GM12878 (cell line): ENCODE results near the gene TTC39A. TPM values are rescaled to one million over a fixed set of nuclear protein-coding genes. Genes with fewer than 3 reads are reported as not detected.

Experiments used
- ATF2 ChIP-seq: IDR thresholded peaks from 2 replicates; pipeline ENCODE4 v1.6.1; 2012; ENCODE audit warnings: low read length, inconsistent platforms
- BACH1 ChIP-seq: fragments of 450-650 bp; IDR thresholded peaks from 2 replicates; pipeline ENCODE4 v1.6.1; 2017; ENCODE audit warnings: mild to moderate bottlenecking, borderline replicate concordance
- BRCA1 ChIP-seq: IDR thresholded peaks from 2 replicates; pipeline ENCODE4 v1.6.1; 2011; ENCODE audit warnings: low read depth, low read length, improper control_type of control experiment
- DPF2 ChIP-seq: fragments of 450-650 bp; IDR thresholded peaks from 2 replicates; pipeline ENCODE4 v1.6.1; 2017; ENCODE audit warnings: mild to moderate bottlenecking
- FOS ChIP-seq: IDR thresholded peaks from 3 replicates; pipeline ENCODE4 v1.6.1; 2011; ENCODE audit warnings: borderline replicate concordance; ENCODE audit not compliant: insufficient read length; ENCODE audit errors: extremely low read depth
- FOXK2 ChIP-seq: fragments of 450-650 bp; IDR thresholded peaks from 2 replicates; pipeline ENCODE4 v1.6.1; 2017; ENCODE audit warnings: mild to moderate bottlenecking, moderate library complexity
- HDAC6 ChIP-seq: fragments of 200-600 bp; sonication (generic); IDR thresholded peaks from one replicate; pipeline ENCODE4 v1.8.0; 2017; ENCODE audit warnings: antibody characterized with exemption; ENCODE audit not compliant: unreplicated experiment
- IKZF1 ChIP-seq: fragments of 450-650 bp; conservative IDR thresholded peaks from 2 replicates; pipeline ENCODE4 v1.6.1; 2017; ENCODE audit warnings: antibody characterized with exemption, mild to moderate bottlenecking
- JUNB ChIP-seq: IDR thresholded peaks from 2 replicates; pipeline ENCODE4 v1.6.1; 2016; ENCODE audit warnings: antibody characterized with exemption, mild to moderate bottlenecking
- KAT2A ChIP-seq: conservative IDR thresholded peaks from 2 replicates; pipeline ENCODE4 v1.6.1; 2011; ENCODE audit warnings: low read depth, low read length; ENCODE audit not compliant: control insufficient read depth
- MEF2B ChIP-seq: fragments of 450-650 bp; IDR thresholded peaks from 2 replicates; pipeline ENCODE4 v1.6.1; 2018; ENCODE audit warnings: mild to moderate bottlenecking, moderate library complexity; ENCODE audit not compliant: partially characterized antibody, poor library complexity, severe bottlenecking
- MYB ChIP-seq: fragments of 150-350 bp; IDR thresholded peaks from 2 replicates; pipeline ENCODE4 v1.6.1; 2014; ENCODE audit warnings: mild to moderate bottlenecking, low read depth, low read length, borderline replicate concordance
- NFYA ChIP-seq: IDR thresholded peaks from 2 replicates; pipeline ENCODE4 v1.6.1; 2011; ENCODE audit warnings: low read depth, mild to moderate bottlenecking, low read length, improper control_type of control experiment, borderline replicate concordance
- NR2C1 ChIP-seq: fragments of 450-650 bp; IDR thresholded peaks from 2 replicates; pipeline ENCODE4 v1.6.1; 2017; ENCODE audit warnings: antibody characterized with exemption, mild to moderate bottlenecking, moderate library complexity
- NRF1 ChIP-seq: conservative IDR thresholded peaks from 2 replicates; pipeline ENCODE4 v1.6.1; 2011; ENCODE audit warnings: mild to moderate bottlenecking, low read depth, low read length, improper control_type of control experiment
- PBX3 ChIP-seq: IDR thresholded peaks from 2 replicates; pipeline ENCODE4 v1.6.1; 2011; ENCODE audit warnings: mild to moderate bottlenecking, low read depth, low read length, moderate library complexity; ENCODE audit not compliant: insufficient replicate concordance
- POLR2AphosphoS2 ChIP-seq: IDR thresholded peaks from 2 replicates; pipeline ENCODE4 v1.6.1; 2011; ENCODE audit warnings: low read depth, mild to moderate bottlenecking, low read length, improper control_type of control experiment, moderate library complexity
- PRDM15 ChIP-seq: fragments of 450-650 bp; formaldehyde crosslinking; IDR thresholded peaks from 2 replicates; pipeline ENCODE4 v1.4.0; 2020; ENCODE audit warnings: mild to moderate bottlenecking, moderate library complexity
- SMC3 ChIP-seq: IDR thresholded peaks from 2 replicates; pipeline ENCODE4 v1.6.1; 2011; ENCODE audit warnings: low read length, improper control_type of control experiment, borderline replicate concordance
- TBL1XR1 ChIP-seq: IDR thresholded peaks from 2 replicates; pipeline ENCODE4 v1.6.1; 2012; ENCODE audit warnings: low read depth, low read length, improper control_type of control experiment
- ZBTB40 ChIP-seq: fragments of 450-650 bp; IDR thresholded peaks from 2 replicates; pipeline ENCODE4 v1.6.1; 2016; ENCODE audit warnings: mild to moderate bottlenecking, moderate library complexity, borderline replicate concordance
- polyA plus RNA-seq, 11 experiments: library from polyadenylated mRNA; depleted of rRNA in 4 of 11; unstranded in 6 of 11; stranded (reverse) in 5 of 11; fragments of >200 nt; fragmentation: Nextera tagmentation in 4 of 11; fragmentation: Illumina TruSeq in 1 of 11; extraction: Ambion mirVana in 4 of 11; extraction: Trizol in 1 of 11; gene quantifications; 1 replicate in 1 of 11; 2 replicates in 10 of 11; pipeline versions ENCODE4 v1.2.1 to v1.2.3, GENCODE V29; 2011 to 2016; ENCODE audit warnings: inconsistent platforms in 2 of 11, missing spikeins in 2 of 11, low read depth in 1 of 11
- total RNA-seq, 4 experiments: library from RNA; depleted of rRNA in 3 of 4; stranded (reverse); fragments of >200 nt in 3 of 4; fragmentation: Illumina TruSeq in 1 of 4; extraction: Trizol in 1 of 4; gene quantifications; 2 replicates each; pipeline versions ENCODE4 v1.2.1 to v1.2.3, GENCODE V29; 2013 to 2021

Gene TTC39A
- total and polyA plus RNA-seq, 10 of the 15 experiments (the other 5 are each of a cell fraction or from before 2014, with no cell fraction given): 0.18 to 3.0 (median 1.2) TPM

GRCh38 chr1:51341876-51342496 is 11.6 kb upstream of the TTC39A start (continued):
- no peak for TF ChIP-seq ZBTB40
- TF ChIP-seq HDAC6: no peak
- TF ChIP-seq BRCA1: no peak
- TF ChIP-seq NR2C1: no peak
- TF ChIP-seq JUNB: peak; percentile 72
- TF ChIP-seq FOS: no peak
- no peak for TF ChIP-seq MEF2B
- TF ChIP-seq DPF2: no peak
- no peak for TF ChIP-seq TBL1XR1
- TF ChIP-seq FOXK2: no peak
- peak; percentile 81 for TF ChIP-seq PBX3
- no peak for TF ChIP-seq NRF1
- TF ChIP-seq KAT2A: no peak
- no peak for TF ChIP-seq MYB
- no peak; the same call in 1 of the 2 replicates for TF ChIP-seq ATF2
- TF ChIP-seq PRDM15 (CRISPR knock-in tag): no peak
- no peak for TF ChIP-seq NFYA
- no peak for TF ChIP-seq SMC3
- TF ChIP-seq BACH1: no peak
- no peak for TF ChIP-seq POLR2AphosphoS2
- no peak for TF ChIP-seq IKZF1
